Measurements from ENCODE around the gene DSG4.

DSG4 gene

GRCh38 chr18:31409276-31409675, 32.7 kb downstream of the DSG4 start:
- DNase-seq = no peak

DNA sequence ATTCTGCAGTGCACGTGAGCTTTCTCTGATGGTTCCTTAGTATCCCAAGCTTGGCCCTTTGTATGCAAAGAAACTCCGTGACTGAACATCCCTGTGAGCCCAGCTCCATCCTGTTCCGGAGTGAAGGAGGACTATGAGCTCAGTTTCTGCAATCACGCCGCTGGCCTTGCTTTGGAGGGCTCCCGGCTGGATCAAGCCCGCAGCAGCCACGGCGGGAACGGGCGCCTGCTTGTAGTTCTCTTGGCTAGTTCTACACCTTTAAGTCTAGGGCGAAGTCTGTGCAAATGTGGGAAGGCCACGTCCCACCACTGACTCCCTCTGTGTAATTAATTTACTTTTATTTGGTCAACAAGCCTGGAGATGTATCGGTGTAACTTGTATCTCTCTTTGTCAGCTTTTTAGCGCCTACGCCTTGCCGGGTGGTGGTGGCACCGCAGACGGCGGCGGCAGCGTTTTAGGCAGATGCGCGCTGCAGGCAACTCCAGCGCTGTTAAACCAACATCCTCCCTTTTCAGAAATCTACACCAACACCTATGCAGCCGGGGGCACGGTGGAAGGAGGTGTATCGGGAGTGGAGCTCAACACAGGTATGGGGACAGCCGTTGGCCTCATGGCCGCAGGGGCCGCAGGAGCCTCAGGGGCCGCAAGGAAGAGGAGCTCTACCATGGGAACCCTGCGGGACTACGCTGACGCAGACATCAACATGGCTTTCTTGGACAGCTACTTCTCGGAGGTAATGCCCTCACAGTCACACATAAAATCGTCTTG, 34.3 kb downstream of the DSG4 start:
- DNase-seq = no peak

- DNase-seq = no peak
These were observed 36.6 kb downstream of the DSG4 start for GRCh38 chr18:31413137-31413536.

- DNase-seq = no peak
These were observed 41.3 kb downstream of the DSG4 start for GRCh38 chr18:31417850-31418249.

- no peak for DNase-seq
These were observed 42.9 kb downstream of the DSG4 start for GRCh38 chr18:31419457-31419932.

DNA sequence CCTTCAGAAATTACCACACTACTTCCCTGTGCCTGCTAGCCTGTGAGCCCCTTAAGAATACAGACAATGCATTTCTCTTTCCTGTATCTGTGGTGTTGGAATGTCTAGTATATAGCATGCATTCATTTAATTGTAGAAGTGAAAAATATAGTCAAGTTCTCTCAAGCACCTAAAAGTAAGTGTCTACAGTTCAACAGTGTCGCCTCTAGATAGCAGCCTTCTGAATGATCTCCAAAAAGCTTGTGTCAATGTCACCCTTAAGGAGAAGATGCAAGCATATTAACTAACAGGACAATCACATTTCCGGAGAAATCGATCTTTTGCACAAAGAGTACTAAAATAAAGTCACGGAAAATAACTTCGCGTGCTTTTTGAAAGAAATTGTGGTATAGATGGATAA, 43.5 kb downstream of the DSG4 start:
- DNase-seq = no peak

DNA sequence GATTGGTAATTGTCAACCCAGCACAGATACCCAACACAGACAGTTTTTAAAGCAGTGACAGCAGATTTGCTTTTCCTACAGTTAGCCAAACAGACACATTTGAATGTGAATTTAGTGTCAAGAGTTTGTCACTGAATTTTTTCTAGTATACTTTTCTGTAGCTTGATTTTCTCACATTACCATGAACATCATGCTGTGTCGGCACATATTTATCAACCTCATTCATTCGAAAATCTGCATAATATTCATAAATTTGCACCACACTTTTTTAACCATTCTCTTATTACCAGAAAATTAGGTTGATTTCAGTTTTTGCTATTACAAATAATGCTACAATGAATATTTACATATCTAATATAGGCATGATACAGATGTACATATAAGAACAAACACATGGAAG, 43.9 kb downstream of the DSG4 start:
- DNase-seq = no peak

DNA sequence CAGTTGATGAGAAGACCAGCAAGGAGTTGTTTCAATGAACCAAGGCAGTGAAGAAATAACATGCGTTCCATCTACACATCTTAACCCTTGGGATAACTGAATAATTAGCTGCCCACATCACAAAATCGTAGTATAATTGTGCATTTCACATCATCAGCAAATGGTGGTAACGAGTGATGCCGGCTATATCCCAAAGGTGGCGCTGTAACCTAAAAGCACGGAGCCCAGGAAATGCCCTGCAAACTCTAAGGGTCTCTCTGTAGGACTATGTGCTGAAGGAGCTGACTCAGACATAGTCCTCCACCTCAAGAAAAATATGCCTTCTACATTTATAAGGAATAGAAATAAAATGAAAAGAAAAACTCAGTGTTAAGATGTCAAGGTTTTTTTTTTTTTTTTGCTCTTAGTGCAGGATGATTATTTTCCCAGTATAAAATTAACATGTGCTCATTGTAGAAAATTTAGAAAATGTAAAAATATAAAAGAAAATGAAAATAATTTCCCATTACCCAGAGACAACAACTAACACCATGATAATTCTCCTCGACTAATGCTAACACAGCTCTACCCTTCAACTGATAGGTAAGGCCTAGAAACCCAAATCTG, 47.9 kb downstream of the DSG4 start:
- no peak for DNase-seq

DNA sequence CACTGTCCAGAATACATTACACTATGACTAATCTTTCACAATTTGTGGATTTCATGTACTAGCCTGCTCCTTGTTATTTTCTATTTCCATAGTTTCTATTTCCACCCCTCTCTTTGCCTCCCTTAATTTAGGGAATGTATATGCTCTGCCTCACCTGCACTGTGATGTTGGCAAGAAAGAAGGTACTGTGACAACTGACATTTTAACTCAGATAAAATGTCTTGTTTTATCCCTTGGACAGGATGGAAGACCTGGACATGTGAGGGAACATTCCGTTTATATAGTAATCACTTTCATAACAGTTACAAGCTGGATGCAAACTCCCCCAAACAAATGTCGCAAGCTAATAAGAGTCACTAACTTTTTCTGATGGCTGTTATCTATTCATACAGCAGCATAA, 49.4 kb downstream of the DSG4 start:
- DNase-seq = no peak

GRCh38 chr18:31426871-31427406, 50.4 kb downstream of the DSG4 start:
- DNase-seq = no peak

DNA sequence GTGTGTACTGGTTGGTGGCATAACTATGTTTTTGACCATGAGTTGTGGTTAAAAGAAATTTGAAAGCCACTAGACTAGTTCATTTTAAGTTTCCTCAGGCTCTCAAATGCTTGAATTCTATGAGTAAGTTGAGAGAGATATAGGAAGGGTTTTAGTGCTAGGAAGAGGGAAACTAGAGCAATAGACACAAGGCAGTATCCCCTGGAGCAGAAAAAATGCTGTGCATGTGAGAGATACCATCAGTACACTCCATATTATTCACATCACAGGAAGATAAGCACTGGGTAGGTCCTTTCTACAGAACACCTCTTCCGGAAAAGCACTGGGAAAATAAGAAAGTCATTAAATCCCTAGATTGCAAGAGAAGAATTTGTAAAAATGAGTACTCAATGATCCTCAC, 51.6 kb downstream of the DSG4 start:
- no peak for DNase-seq

GRCh38 chr18:31429623-31430022, 53.0 kb downstream of the DSG4 start:
- DNase-seq = no peak

DNA sequence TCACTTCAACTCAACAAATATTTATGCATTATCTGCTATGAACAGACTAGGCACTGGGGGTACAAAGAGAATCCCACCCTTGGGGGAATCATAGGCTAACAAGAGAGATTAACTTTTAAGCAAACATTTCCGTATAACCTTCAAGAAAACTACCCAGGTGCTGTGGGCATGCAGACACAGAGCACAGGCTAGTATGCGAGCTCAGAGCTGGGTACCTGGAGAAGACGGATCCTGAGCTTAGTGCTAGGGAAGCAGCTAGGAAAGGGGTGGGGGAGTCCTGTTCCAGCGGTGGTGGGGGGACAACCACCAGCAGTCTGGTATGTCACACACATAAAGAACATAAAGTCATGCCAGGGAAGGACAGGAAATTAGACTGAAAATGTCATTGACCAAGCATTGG, 53.5 kb downstream of the DSG4 start:
- no peak for DNase-seq

- DNase-seq = no peak
These were observed 54.0 kb downstream of the DSG4 start for GRCh38 chr18:31430554-31430953.

DNA sequence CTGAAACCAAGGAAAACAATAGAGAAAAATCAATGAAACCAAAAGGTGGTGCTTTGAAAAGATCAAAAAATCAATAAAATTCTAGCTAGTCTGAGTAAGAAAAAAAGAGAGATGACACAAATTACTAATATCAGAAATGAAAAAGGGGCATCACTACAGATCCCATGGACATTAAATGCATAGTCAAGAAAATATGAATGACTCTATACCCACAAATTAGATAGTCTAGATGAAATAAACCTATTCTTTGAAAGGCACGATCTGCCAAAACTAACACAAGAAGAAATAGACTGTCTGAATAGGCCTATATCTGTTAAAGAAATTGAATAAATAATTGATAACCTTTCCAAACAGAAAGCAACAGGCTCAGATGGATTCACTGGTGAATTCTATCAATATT, 55.7 kb downstream of the DSG4 start:
- DNase-seq = no peak

DNA sequence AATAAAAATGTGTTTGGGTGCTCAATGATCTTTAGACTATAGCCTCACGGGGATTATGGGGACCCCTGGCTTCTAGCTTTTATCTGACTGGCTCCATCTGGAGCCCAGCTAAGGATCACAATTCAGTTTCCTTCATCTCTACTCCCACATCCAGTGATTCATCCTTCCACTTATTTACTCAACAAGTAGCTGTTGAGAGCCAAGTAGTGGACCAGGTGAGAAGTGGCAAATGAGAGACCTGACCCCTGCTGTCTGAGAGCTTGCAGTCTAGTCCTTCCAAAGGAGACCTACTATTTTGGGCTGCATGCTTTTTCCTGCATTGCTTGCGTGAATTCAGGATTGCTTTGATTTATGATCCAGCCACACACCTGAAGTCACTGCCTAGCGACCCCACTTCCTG, 60.2 kb downstream of the DSG4 start:
- no peak for DNase-seq

DNA sequence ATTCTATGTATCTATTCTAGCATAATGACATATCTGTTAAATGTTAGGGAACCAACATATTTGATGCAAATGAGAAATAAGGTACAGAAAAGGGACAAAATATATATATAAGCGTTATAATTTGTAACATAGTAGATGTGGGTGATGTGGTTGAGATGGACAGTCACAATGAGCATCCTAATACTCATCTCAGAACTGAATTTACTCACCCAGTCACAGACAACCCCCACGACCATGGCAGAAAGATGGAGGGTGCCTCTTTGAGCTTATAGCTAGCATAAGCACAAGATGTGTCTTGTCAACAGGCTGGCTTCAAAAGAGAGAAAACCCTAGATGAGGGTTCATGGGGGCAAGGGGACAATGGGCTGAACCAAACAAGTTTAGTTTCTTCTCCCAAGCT, 61.8 kb downstream of the DSG4 start:
- DNase-seq = no peak

GRCh38 chr18:31439807-31440325, 63.3 kb downstream of the DSG4 start:
- no peak for DNase-seq

DNA sequence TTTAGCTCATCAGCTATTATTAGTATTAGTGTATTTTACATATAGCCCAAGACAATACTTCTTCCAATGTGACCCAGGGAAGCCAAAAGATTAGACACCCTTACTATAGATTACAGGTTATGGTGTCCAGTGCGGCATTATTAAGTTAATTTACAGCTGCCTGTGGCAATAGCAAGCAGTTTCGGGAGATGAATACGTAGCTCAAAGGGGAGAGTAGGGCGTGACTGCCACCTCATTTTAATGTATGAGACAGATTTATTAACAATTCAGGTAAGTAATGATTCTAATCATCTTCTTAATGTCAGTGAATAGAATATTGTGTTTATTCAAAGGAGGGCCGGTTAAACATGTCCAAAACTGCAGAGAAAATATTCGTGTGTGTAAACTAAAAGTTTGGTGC, 64.2 kb downstream of the DSG4 start:
- no peak for DNase-seq

GRCh38 chr18:31441493-31441892, 64.9 kb downstream of the DSG4 start:
- DNase-seq = no peak

- DNase-seq = no peak
These were observed 67.6 kb downstream of the DSG4 start for GRCh38 chr18:31444142-31444541.

- DNase-seq = no peak
These were observed 69.3 kb downstream of the DSG4 start for GRCh38 chr18:31445908-31446307.

GRCh38 chr18:31446854-31447253, 70.3 kb downstream of the DSG4 start:
- no peak for DNase-seq

DNA sequence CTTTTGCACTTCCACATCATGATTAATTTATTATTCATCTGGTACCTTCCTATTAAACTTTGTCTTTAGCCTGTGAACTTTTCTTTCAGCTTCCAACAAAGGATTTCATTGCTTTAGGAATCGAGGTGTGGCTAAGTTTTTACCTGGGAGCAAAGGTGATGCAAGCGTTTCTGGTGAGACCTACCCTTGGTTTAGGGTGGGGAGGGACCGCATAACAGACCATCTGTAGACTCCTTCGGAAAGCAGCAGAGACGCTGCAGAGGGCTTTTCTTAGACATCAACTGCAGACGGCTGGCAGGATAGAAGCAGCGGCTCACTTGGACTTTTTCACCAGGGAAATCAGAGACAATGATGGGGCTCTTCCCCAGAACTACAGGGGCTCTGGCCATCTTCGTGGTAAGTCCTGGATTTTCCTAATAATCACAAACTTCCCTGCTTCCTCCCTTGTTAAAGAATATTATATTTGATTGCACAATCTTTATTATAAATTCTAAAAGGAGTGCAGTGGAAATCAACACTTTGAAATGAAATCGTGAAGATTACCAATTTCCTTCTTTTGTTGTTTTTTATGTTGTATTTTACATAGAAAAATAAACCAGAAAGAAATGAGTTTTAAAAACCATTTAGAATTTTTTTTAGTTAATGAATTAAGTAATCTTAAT, 71.1 kb downstream of the DSG4 start, which contains the start of gene DSG3:
DSG3 (plus strand) TSS at position 212 of the 662 bp plus-strand sequence; CDS start at position 349, 137 bp downstream.
- no peak for DNase-seq

Measured in cerebellar nuclear complex (tissue), 1 donor.